Natural killer cell (primary cell): ENCODE data around the gene AZIN2. TPM values are rescaled to one million over a fixed set of nuclear protein-coding genes. Genes with fewer than 3 reads are reported as not detected.

Source experiments
- ATAC-seq, 3 donors: fragments of 150-1000 bp in 2 of 3; fragments of 200-7000 bp in 1 of 3; cut with Tn5 transposase; 1 replicate in 1 of 3; 2 replicates in 2 of 3; pipeline ENCODE4 v1.10.0; 2021; ENCODE audit warnings: mild to moderate bottlenecking in 2 of 3, moderate library complexity in 2 of 3
- DNase-seq, 2 donors: peaks; one replicate each; pipeline versions ENCODE4 v3.0.0 to v3.0.0-alpha.2; 2013 to 2021; ENCODE audit warnings: mixed read lengths in 1 of 2
- H3K27ac ChIP-seq: one replicate; pipeline ENCODE4 v1.5.1; 2013; ENCODE audit warnings: mild to moderate bottlenecking, low read length
- H3K27me3 ChIP-seq: one replicate; pipeline ENCODE4 v1.6.1; 2013; ENCODE audit warnings: low read length; ENCODE audit not compliant: control insufficient read depth, insufficient read depth
- H3K36me3 ChIP-seq: one replicate; pipeline ENCODE4 v1.6.1; 2013; ENCODE audit warnings: low read length; ENCODE audit not compliant: control insufficient read depth, insufficient read depth
- H3K4me1 ChIP-seq: one replicate; pipeline ENCODE4 v1.6.1; 2013; ENCODE audit warnings: low read length; ENCODE audit not compliant: control insufficient read depth, insufficient read depth
- H3K4me3 ChIP-seq: one replicate; pipeline ENCODE4 v1.5.1; 2013; ENCODE audit warnings: low read length
- H3K9me3 ChIP-seq: one replicate; pipeline ENCODE4 v1.6.1; 2013; ENCODE audit warnings: low read length; ENCODE audit not compliant: control insufficient read depth, insufficient read depth
- H3K27ac Mint-ChIP-seq, 2 donors: one replicate each; pipeline ENCODE4 v1.8.0; 2022; ENCODE audit warnings: mild to moderate bottlenecking in 2 of 2, mixed read lengths in 2 of 2, moderate library complexity in 1 of 2
- H3K27me3 Mint-ChIP-seq, 2 donors: one replicate each; pipeline ENCODE4 v1.8.0; 2022; ENCODE audit warnings: low read depth in 2 of 2, mixed read lengths in 2 of 2
- H3K36me3 Mint-ChIP-seq: one replicate; pipeline ENCODE4 v1.8.0; 2022; ENCODE audit warnings: mixed read lengths
- H3K4me1 Mint-ChIP-seq, 2 donors: one replicate each; pipeline ENCODE4 v1.8.0; 2022; ENCODE audit warnings: mixed read lengths in 2 of 2
- H3K4me3 Mint-ChIP-seq: one replicate; pipeline ENCODE4 v1.8.0; 2022; ENCODE audit warnings: mild to moderate bottlenecking, moderate library complexity, mixed read lengths
- H3K9me3 Mint-ChIP-seq, 2 donors: one replicate each; pipeline ENCODE4 v1.8.0; 2022; ENCODE audit warnings: mixed read lengths in 2 of 2
- WGBS: methylation state at CpG from one replicate; pipeline ENCODE4 v1.1.7; 2013; ENCODE audit warnings: missing lambda C conversion rate; ENCODE audit not compliant: insufficient coverage; 5-methylcytosine and 5-hydroxymethylcytosine counted together
- intact Hi-C: fragments of 100-400 bp; cut with micrococcal nuclease; formaldehyde crosslinking; loops from one replicate; pipeline ENCODE4 v1.14.2; 2022
- total RNA-seq, 4 donors: library from RNA; stranded (reverse); fragments of 120-200 nt in 1 of 4; gene quantifications; one replicate each; pipeline versions ENCODE4 v1.2.3 to v1.2.4, GENCODE V29; 2013 to 2022
- TF ChIP-seq, protein P1 (sequence below): fragments of 200-600 bp; IDR thresholded peaks from one replicate; pipeline ENCODE4 v1.8.0; 2022; ENCODE audit warnings: antibody characterized with exemption

AZIN2 gene
- total RNA-seq, 3 donors from 2014 or later (not counting 1 experiment from before 2014, with no cell fraction given) = 1.9 to 5.1 (median 4.1) TPM

DNA sequence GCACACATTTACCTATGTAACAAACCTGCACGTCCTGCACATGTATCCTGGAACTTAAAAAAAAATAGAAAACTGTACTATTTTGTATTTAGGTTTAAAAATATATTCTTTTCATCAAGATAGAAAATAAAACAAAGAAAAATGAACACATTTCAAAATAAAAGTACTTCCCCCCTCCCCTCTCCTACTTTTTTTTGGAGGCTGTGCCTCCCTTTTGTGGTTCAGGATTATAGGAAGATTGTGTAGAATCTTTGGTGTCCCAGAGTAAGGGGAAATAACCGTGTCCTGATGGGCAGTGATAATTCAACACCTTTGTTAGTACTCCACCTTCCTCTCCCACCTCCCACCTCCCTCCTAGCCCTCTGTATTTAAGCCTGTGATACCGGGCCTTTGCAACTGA lies 60.8 kb downstream of the AZIN2 start:
- ATAC-seq = no peak
- TF ChIP-seq, protein P1, sequence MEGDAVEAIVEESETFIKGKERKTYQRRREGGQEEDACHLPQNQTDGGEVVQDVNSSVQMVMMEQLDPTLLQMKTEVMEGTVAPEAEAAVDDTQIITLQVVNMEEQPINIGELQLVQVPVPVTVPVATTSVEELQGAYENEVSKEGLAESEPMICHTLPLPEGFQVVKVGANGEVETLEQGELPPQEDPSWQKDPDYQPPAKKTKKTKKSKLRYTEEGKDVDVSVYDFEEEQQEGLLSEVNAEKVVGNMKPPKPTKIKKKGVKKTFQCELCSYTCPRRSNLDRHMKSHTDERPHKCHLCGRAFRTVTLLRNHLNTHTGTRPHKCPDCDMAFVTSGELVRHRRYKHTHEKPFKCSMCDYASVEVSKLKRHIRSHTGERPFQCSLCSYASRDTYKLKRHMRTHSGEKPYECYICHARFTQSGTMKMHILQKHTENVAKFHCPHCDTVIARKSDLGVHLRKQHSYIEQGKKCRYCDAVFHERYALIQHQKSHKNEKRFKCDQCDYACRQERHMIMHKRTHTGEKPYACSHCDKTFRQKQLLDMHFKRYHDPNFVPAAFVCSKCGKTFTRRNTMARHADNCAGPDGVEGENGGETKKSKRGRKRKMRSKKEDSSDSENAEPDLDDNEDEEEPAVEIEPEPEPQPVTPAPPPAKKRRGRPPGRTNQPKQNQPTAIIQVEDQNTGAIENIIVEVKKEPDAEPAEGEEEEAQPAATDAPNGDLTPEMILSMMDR = no peak
- 100% methylated on average over 1 of the region's 3 CpGs for WGBS
- H3K4me1 Mint-ChIP-seq = peaks cover 0 to 17% of the 10 kb centered on the region in 2 donors
- no peaks in the 10 kb centered on the region for H3K9me3 ChIP-seq
- H3K36me3 ChIP-seq = peaks cover 12% of the 10 kb centered on the region
- intact Hi-C loops = no loop called here
- no peak for DNase-seq
- H3K9me3 Mint-ChIP-seq = no peaks in the 10 kb centered on the region
- no peak overlapping the region for H3K4me3 Mint-ChIP-seq
- no peak overlapping the region for H3K27ac Mint-ChIP-seq
- no peaks in the 10 kb centered on the region for H3K27me3 ChIP-seq
- no peak overlapping the region for H3K4me3 ChIP-seq
- H3K27me3 Mint-ChIP-seq = peaks cover 0 to 2% of the 10 kb centered on the region in 2 donors
- H3K36me3 Mint-ChIP-seq = no peaks in the 10 kb centered on the region
- no peak overlapping the region for H3K27ac ChIP-seq
- no peaks in the 10 kb centered on the region for H3K4me1 ChIP-seq

DNA sequence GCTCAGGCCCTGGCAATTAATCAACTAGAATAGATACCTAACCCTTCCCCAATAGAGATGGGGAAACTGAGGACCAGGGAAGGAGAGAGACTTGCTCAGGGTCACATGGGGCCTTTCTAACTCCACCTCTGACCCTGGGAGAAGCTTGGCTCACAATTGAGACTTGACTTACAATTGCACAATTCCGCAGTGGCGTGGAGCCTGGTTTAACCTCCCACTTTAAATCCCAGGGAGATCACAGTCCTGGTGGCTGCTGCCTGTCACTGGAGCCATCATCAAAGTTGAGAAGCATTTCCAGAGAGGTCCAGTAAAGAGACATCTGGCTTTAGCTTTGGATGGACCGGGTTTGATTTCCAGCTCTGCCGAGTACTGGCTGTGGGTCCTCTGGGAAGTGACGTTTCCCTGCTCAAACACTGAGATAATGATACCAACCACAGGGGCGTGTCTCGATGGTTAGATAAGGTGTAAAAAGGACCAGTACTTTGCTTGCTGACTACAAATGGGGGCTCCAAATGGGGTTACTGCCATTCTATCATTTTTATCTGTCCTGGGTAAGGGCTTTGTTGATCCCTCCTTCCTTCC lies 61.6 kb downstream of the AZIN2 start:
- Histone ChIP-seq H3K27me3 (no peaks in the 10 kb centered on the region), H3K9me3 (no peaks in the 10 kb centered on the region), H3K27ac (no peak overlapping the region), H3K36me3 (peaks cover 16% of the 10 kb centered on the region), H3K4me3 (no peak overlapping the region), H3K4me1 (no peaks in the 10 kb centered on the region)
- WGBS = 91% methylated on average over 7 of the region's 7 CpGs
- Mint-ChIP-seq H3K27me3 (no peaks in the 10 kb centered on the region), H3K27ac (no peak overlapping the region), H3K4me3 (no peak overlapping the region), H3K9me3 (no peaks in the 10 kb centered on the region), H3K36me3 (no peaks in the 10 kb centered on the region), H3K4me1 (peaks cover 0 to 17% of the 10 kb centered on the region in 2 donors)
- intact Hi-C loops = no loop called here
- TF ChIP-seq, protein P1 = no peak
- DNase-seq (no peak), ATAC-seq (no peak)

DNA sequence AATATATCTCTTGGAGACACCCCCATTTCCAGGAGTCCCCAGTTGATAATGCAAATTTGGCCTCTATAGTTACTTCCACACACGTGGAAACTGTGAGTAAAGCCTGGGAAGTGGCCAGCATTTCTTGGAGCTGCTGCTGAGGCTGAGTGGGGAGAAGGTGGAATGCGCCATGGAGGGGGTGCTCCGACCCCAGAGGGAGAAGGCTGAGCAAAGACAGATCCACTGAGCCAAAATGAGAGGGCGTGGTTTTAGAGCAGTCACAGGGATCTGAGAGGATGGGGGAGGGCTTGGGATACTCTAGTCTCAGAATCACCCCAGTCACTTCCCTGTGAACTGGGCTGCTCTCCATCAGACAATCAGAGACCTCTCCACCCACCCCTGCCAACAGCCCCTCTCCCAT lies 62.2 kb downstream of the AZIN2 start:
- Histone ChIP-seq H3K36me3 (peaks cover 16% of the 10 kb centered on the region), H3K27ac (no peak overlapping the region), H3K27me3 (no peaks in the 10 kb centered on the region), H3K4me3 (no peak overlapping the region), H3K4me1 (no peaks in the 10 kb centered on the region), H3K9me3 (no peaks in the 10 kb centered on the region)
- H3K27me3 Mint-ChIP-seq = no peaks in the 10 kb centered on the region
- H3K27ac Mint-ChIP-seq = no peak overlapping the region
- 96% methylated on average over 4 of the region's 4 CpGs for WGBS
- H3K4me3 Mint-ChIP-seq = no peak overlapping the region
- no peaks in the 10 kb centered on the region for H3K36me3 Mint-ChIP-seq
- H3K9me3 Mint-ChIP-seq = no peaks in the 10 kb centered on the region
- H3K4me1 Mint-ChIP-seq = peaks cover 0 to 13% of the 10 kb centered on the region in 2 donors
- TF ChIP-seq, protein P1 = no peak
- intact Hi-C loops = no loop called here
- ATAC-seq = no peak
- no peak for DNase-seq

DNA sequence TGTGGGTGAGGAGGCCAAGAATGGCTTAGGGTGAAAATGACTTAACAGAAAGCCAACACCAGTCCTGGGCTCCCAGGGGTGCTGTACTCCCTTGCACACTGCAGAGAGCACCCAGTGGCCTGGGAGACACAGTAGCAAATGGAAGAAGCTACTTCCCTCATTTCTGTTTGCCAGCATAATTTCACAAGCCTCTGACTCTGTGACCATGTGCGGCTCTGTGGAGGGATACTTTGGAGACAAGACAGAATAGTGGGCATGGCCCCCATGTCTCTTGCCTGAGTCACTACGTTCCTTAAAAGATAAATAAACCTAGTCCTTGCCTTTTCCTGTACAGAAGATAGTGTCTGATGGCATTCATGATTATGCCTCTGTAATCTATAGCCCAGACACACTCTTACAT lies 62.7 kb downstream of the AZIN2 start:
- no peaks in the 10 kb centered on the region for H3K27me3 Mint-ChIP-seq
- no peaks in the 10 kb centered on the region for H3K9me3 Mint-ChIP-seq
- H3K4me1 ChIP-seq = no peaks in the 10 kb centered on the region
- H3K27ac ChIP-seq = no peak overlapping the region
- TF ChIP-seq, protein P1 = no peak
- no peaks in the 10 kb centered on the region for H3K9me3 ChIP-seq
- H3K27ac Mint-ChIP-seq = no peak overlapping the region
- H3K4me3 Mint-ChIP-seq = no peak overlapping the region
- H3K4me1 Mint-ChIP-seq = peaks cover 0 to 13% of the 10 kb centered on the region in 2 donors
- H3K36me3 Mint-ChIP-seq = no peaks in the 10 kb centered on the region
- peaks cover 16% of the 10 kb centered on the region for H3K36me3 ChIP-seq
- WGBS = 100% methylated on average over 2 of the region's 2 CpGs
- no peak overlapping the region for H3K4me3 ChIP-seq
- DNase-seq (no peak), ATAC-seq (peak in 1 of 3 donors; percentile 71)
- intact Hi-C loops = no loop called here
- H3K27me3 ChIP-seq = no peaks in the 10 kb centered on the region
